ENCODE data around the gene CD37. TPM values are rescaled to one million over a fixed set of nuclear protein-coding genes. Genes with fewer than 3 reads are reported as not detected.
"Not testable (repeated sequence)": the region's sequence is repeated elsewhere in the genome, so short reads cannot be mapped to it uniquely, and the experiment has no call there.

Gene CD37
- total RNA-seq, 1 donor from 2014 or later, result 231 TPM

DNA sequence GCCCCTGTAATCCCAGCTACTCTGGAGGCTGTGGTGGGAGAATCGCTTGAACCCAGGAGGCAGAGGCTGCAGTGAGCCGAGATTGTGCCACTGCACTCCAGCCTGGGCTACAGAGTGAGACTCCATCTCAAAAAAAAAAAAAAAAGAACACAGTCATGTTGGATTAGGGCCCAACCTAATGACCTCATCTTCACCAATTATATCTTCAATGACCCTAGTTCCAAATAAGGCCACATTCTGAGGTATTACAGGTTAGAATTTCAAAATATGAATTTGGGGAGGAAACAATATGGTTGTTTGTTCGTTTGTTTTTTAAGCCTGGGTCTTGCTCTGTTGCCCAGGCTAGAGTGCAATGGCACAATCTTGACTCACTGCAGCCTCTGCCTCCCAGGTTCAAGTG is 38.0 kb downstream of the CD37 start:
- intact Hi-C loops (cut with micrococcal nuclease), result not testable (repeated sequence)

DNA sequence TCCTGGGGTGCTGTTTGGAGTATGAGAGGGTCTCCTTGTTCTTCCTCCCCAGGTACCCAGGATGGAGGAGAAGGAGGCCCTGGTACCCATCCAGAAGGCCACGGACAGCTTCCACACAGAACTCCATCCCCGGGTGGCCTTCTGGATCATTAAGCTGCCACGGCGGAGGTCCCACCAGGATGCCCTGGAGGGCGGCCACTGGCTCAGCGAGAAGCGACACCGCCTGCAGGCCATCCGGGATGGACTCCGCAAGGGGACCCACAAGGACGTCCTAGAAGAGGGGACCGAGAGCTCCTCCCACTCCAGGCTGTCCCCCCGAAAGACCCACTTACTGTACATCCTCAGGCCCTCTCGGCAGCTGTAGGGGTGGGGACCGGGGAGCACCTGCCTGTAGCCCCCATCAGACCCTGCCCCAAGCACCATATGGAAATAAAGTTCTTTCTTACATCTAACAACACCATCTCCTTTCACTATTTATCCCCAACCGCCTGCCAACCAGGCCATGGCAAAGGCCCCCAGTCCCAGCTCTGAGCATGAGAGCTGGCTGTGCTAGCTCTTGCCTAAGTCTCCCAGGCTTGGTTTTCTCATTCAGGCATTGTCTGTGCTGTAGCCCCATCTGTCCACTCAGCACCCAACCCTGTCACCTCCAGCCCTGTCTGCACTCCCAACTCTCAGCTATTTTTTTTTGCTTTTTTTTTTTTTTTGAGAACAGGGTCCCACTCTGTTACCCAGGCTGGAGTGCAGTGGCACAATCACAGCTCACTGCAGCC is 39.6 kb downstream of the CD37 start:
- intact Hi-C loops (cut with micrococcal nuclease), result no loop called here

- intact Hi-C loops (cut with micrococcal nuclease), result no loop called here
Observed at GRCh38 chr19:49378512-49378911, 43.3 kb downstream of the CD37 start.

- intact Hi-C loops (cut with micrococcal nuclease), result no loop called here
Observed at GRCh38 chr19:49380391-49380790, 45.2 kb downstream of the CD37 start.

- intact Hi-C loops (cut with micrococcal nuclease), result no loop called here
Observed at GRCh38 chr19:49382639-49383038, 47.4 kb downstream of the CD37 start.

GRCh38 chr19:49383599-49383998 is 48.4 kb downstream of the CD37 start:
- intact Hi-C loops (cut with micrococcal nuclease), result no loop called here

DNA sequence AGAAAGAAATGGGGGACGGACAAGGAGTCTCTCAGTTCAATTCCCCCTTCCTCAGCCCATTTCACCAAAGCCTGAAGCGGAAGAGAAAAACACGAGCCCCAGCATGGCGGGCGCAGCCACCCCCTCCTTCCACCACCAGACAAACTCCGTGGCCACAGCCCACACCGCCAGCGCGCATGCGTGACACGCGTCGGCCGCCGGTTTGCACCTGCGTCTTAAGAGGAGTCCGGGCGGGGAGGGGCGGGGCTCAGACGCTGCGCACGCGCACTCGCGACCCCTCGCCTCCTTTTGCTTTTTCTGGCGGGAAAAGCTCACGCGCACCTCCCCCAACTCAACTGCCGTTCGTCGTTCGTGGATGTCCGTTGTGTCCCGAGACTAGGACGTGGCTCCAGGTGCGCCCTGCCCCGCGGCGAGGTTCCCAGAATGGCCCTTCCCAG is 52.7 kb downstream of the CD37 start, which contains the start of gene KASH5:
Gene KASH5, plus strand, starts transcription at position 314 of the 437 bp plus-strand sequence. CDS start 2,635 bp downstream, outside the sequence.
- intact Hi-C loops (cut with micrococcal nuclease), result no loop called here

DNA sequence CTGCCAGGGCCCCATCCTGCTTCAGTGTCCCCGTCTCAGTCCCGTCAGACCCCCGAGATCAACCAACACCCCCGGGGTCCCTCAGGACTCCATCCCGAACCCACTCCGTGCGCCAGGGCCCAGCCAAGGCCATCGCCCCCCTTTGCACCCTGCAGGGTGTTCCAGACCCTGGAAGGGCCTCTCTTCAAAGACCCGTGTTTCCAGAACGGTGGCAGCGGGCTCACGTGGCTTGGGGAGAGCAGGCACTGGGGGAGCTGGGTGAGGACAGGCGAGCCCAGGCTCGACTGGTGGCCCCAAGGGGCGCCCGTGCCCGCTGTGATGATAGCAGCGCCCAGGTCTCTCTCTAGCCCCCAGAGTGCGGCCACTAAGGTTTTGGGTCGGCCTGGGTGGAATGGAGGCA is 54.2 kb downstream of the CD37 start:
- intact Hi-C loops (cut with micrococcal nuclease), result no loop called here

Other genes with a start within 250 kb of the CD37 start
- gene SNRNP70, start 250.0 kb upstream of the CD37 start, total RNA-seq, result 233 and 234 TPM in 2 replicates
- 2.1 and 3.4 TPM in 2 replicates for gene LIN7B, start 221.0 kb upstream of the CD37 start, total RNA-seq
- 0.98 and 1.1 TPM in 2 replicates for gene C19orf73, start 216.3 kb upstream of the CD37 start, total RNA-seq
- gene PPFIA3, start 215.9 kb upstream of the CD37 start, total RNA-seq, result 3.3 and 3.5 TPM in 2 replicates
- not detected in 2 replicates for gene HRC, start 180.0 kb upstream of the CD37 start, total RNA-seq
- gene TRPM4, start 177.6 kb upstream of the CD37 start, total RNA-seq, result 0.54 and 1.0 TPM in 2 replicates
- 5.6 and 5.8 TPM in 2 replicates for gene SLC6A16, start 10.2 kb upstream of the CD37 start, total RNA-seq
- gene TEAD2, start 27.0 kb downstream of the CD37 start, total RNA-seq, result not detected in 2 replicates
- not detected in 2 replicates for gene DKKL1, start 28.5 kb downstream of the CD37 start, total RNA-seq
- not detected in 2 replicates for gene KASH5, start 52.8 kb downstream of the CD37 start, total RNA-seq
- not detected in 2 replicates for gene PTH2, start 88.0 kb downstream of the CD37 start, total RNA-seq
- not detected in 2 replicates for gene GFY, start 90.0 kb downstream of the CD37 start, total RNA-seq
- 0.07 and 0.15 TPM in 2 replicates for gene SLC17A7, start 106.1 kb downstream of the CD37 start, total RNA-seq
- 136 TPM in 2 replicates for gene PIH1D1, start 116.4 kb downstream of the CD37 start, total RNA-seq
- gene ALDH16A1, start 117.8 kb downstream of the CD37 start, total RNA-seq, result 33.7 and 34.2 TPM in 2 replicates
- gene FLT3LG, start 138.8 kb downstream of the CD37 start, total RNA-seq, result 319 and 325 TPM in 2 replicates
- gene RPL13A, start 152.2 kb downstream of the CD37 start, total RNA-seq, result 2,098 and 2,177 TPM in 2 replicates
- 1,814 and 1,819 TPM in 2 replicates for gene RPS11, start 161.0 kb downstream of the CD37 start, total RNA-seq
- 10.1 and 11.0 TPM in 2 replicates for gene FCGRT, start 177.3 kb downstream of the CD37 start, total RNA-seq
- gene RCN3, start 192.6 kb downstream of the CD37 start, total RNA-seq, result 1.9 and 2.0 TPM in 2 replicates
- 214 and 215 TPM in 2 replicates for gene NOSIP, start 245.2 kb downstream of the CD37 start, total RNA-seq
- gene PRRG2, start 245.9 kb downstream of the CD37 start, total RNA-seq, result 0.88 and 1.4 TPM in 2 replicates